Activated CD8-positive, alpha-beta memory T cell treated with anti-CD3 and anti-CD28 coated beads, Interleukin-2, amount 50 U/mL, for 48 hours (primary cell): Measurements from ENCODE around the gene MYL5.
A peak's percentile ranks its signal among the peaks of the same experiment; 100 is the strongest.
"Not testable (repeated sequence)": the region's sequence is repeated elsewhere in the genome, so short reads cannot be mapped to it uniquely, and the experiment has no call there.

ENCODE experiments used
- DNase-seq: peaks from one replicate; pipeline ENCODE4 v3.0.0-alpha.2; 2020

The MYL5 gene

GRCh38 chr4:674172-675035 is at the start of gene MYL5, which contains the start of gene ATP5ME:
Gene MYL5 (plus strand): TSS chr4:674542. CDS start chr4:678027, 3,485 bp downstream.
Gene ATP5ME (minus strand): TSS chr4:674276. CDS start chr4:674247, 29 bp downstream.
- DNase-seq = peak; percentile 100

GRCh38 chr4:624705-625590 is 49.4 kb upstream of the MYL5 start, which contains the start of gene PDE6B:
Gene PDE6B (plus strand): TSS chr4:625573. CDS start chr4:625627, 54 bp downstream.
- no peak for DNase-seq

- DNase-seq = no peak
These were observed 48.6 kb upstream of the MYL5 start for GRCh38 chr4:625631-626161.

- no peak for DNase-seq
These were observed 47.9 kb upstream of the MYL5 start for GRCh38 chr4:626201-627091.

- DNase-seq = no peak
These were observed 46.8 kb upstream of the MYL5 start for GRCh38 chr4:627347-628125.

- DNase-seq = no peak
These were observed 46.0 kb upstream of the MYL5 start for GRCh38 chr4:628311-628741.

GRCh38 chr4:628821-629635 is 45.3 kb upstream of the MYL5 start:
- DNase-seq = no peak

- no peak for DNase-seq
These were observed 44.8 kb upstream of the MYL5 start for GRCh38 chr4:629636-629914.

- no peak for DNase-seq
These were observed 44.3 kb upstream of the MYL5 start for GRCh38 chr4:629915-630641.

GRCh38 chr4:630656-631055 is 43.7 kb upstream of the MYL5 start:
- no peak for DNase-seq

- no peak for DNase-seq
These were observed 42.0 kb upstream of the MYL5 start for GRCh38 chr4:632196-632790.

GRCh38 chr4:632926-633325 is 41.4 kb upstream of the MYL5 start:
- no peak for DNase-seq

- no peak for DNase-seq
These were observed 40.9 kb upstream of the MYL5 start for GRCh38 chr4:633406-633805.

GRCh38 chr4:633976-634598 is 40.3 kb upstream of the MYL5 start:
- no peak for DNase-seq

- no peak for DNase-seq
These were observed 39.8 kb upstream of the MYL5 start for GRCh38 chr4:634599-634985.

- not testable (repeated sequence) for DNase-seq
These were observed 39.1 kb upstream of the MYL5 start for GRCh38 chr4:635066-635835.

- no peak for DNase-seq
These were observed 38.3 kb upstream of the MYL5 start for GRCh38 chr4:635851-636627.
